DMS 273 treated with DMSO at 0.1 percent for 48 hours (cell line): ENCODE data around the gene FAM3D.
A peak's percentile ranks its signal among the peaks of the same experiment; 100 is the strongest.

Experiments used
- DNase-seq: peaks from one replicate; lab custom pipeline; 2025; lab: John Stamatoyannopoulos, UW

The FAM3D gene

GRCh38 chr3:58591517-58592510 is 74.8 kb downstream of the FAM3D start:
- DNase-seq, result no peak

GRCh38 chr3:58588030-58588614 is 78.5 kb downstream of the FAM3D start:
- no peak for DNase-seq

GRCh38 chr3:58586776-58587192 is 79.8 kb downstream of the FAM3D start:
- DNase-seq, result no peak

GRCh38 chr3:58585994-58586393 is 80.6 kb downstream of the FAM3D start:
- no peak for DNase-seq

- peak; percentile 21 for DNase-seq
Measured at GRCh38 chr3:58585005-58585786, 81.4 kb downstream of the FAM3D start.

- DNase-seq, result peak; percentile 17
Measured at GRCh38 chr3:58584690-58585004, 81.9 kb downstream of the FAM3D start.
